Natural killer cell (primary cell): Measurements from ENCODE around the gene KRTAP1-5. TPM values are rescaled to one million over a fixed set of nuclear protein-coding genes. Genes with fewer than 3 reads are reported as not detected.

Experiments
- ATAC-seq, 3 donors: fragments of 150-1000 bp in 2 of 3; fragments of 200-7000 bp in 1 of 3; cut with Tn5 transposase; 1 replicate in 1 of 3; 2 replicates in 2 of 3; pipeline ENCODE4 v1.10.0; 2021; ENCODE audit warnings: mild to moderate bottlenecking in 2 of 3, moderate library complexity in 2 of 3
- DNase-seq, 2 donors: peaks; one replicate each; pipeline versions ENCODE4 v3.0.0 to v3.0.0-alpha.2; 2013 to 2021; ENCODE audit warnings: mixed read lengths in 1 of 2
- H3K27ac ChIP-seq: one replicate; pipeline ENCODE4 v1.5.1; 2013; ENCODE audit warnings: mild to moderate bottlenecking, low read length
- H3K27me3 ChIP-seq: one replicate; pipeline ENCODE4 v1.6.1; 2013; ENCODE audit warnings: low read length; ENCODE audit not compliant: control insufficient read depth, insufficient read depth
- H3K36me3 ChIP-seq: one replicate; pipeline ENCODE4 v1.6.1; 2013; ENCODE audit warnings: low read length; ENCODE audit not compliant: control insufficient read depth, insufficient read depth
- H3K4me1 ChIP-seq: one replicate; pipeline ENCODE4 v1.6.1; 2013; ENCODE audit warnings: low read length; ENCODE audit not compliant: control insufficient read depth, insufficient read depth
- H3K4me3 ChIP-seq: one replicate; pipeline ENCODE4 v1.5.1; 2013; ENCODE audit warnings: low read length
- H3K9me3 ChIP-seq: one replicate; pipeline ENCODE4 v1.6.1; 2013; ENCODE audit warnings: low read length; ENCODE audit not compliant: control insufficient read depth, insufficient read depth
- H3K27ac Mint-ChIP-seq, 2 donors: one replicate each; pipeline ENCODE4 v1.8.0; 2022; ENCODE audit warnings: mild to moderate bottlenecking in 2 of 2, mixed read lengths in 2 of 2, moderate library complexity in 1 of 2
- H3K27me3 Mint-ChIP-seq, 2 donors: one replicate each; pipeline ENCODE4 v1.8.0; 2022; ENCODE audit warnings: low read depth in 2 of 2, mixed read lengths in 2 of 2
- H3K36me3 Mint-ChIP-seq: one replicate; pipeline ENCODE4 v1.8.0; 2022; ENCODE audit warnings: mixed read lengths
- H3K4me1 Mint-ChIP-seq, 2 donors: one replicate each; pipeline ENCODE4 v1.8.0; 2022; ENCODE audit warnings: mixed read lengths in 2 of 2
- H3K4me3 Mint-ChIP-seq: one replicate; pipeline ENCODE4 v1.8.0; 2022; ENCODE audit warnings: mild to moderate bottlenecking, moderate library complexity, mixed read lengths
- H3K9me3 Mint-ChIP-seq, 2 donors: one replicate each; pipeline ENCODE4 v1.8.0; 2022; ENCODE audit warnings: mixed read lengths in 2 of 2
- WGBS: methylation state at CpG from one replicate; pipeline ENCODE4 v1.1.7; 2013; ENCODE audit warnings: missing lambda C conversion rate; ENCODE audit not compliant: insufficient coverage; 5-methylcytosine and 5-hydroxymethylcytosine counted together
- intact Hi-C: fragments of 100-400 bp; cut with micrococcal nuclease; formaldehyde crosslinking; loops from one replicate; pipeline ENCODE4 v1.14.2; 2022
- total RNA-seq, 4 donors: library from RNA; stranded (reverse); fragments of 120-200 nt in 1 of 4; gene quantifications; one replicate each; pipeline versions ENCODE4 v1.2.3 to v1.2.4, GENCODE V29; 2013 to 2022
- TF ChIP-seq, protein P1 (sequence below): fragments of 200-600 bp; IDR thresholded peaks from one replicate; pipeline ENCODE4 v1.8.0; 2022; ENCODE audit warnings: antibody characterized with exemption

The KRTAP1-5 gene, protein sequence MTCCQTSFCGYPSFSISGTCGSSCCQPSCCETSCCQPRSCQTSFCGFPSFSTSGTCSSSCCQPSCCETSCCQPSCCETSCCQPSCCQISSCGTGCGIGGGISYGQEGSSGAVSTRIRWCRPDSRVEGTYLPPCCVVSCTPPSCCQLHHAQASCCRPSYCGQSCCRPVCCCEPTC
- not detected for total RNA-seq
- total RNA-seq (2013) = not detected

DNA sequence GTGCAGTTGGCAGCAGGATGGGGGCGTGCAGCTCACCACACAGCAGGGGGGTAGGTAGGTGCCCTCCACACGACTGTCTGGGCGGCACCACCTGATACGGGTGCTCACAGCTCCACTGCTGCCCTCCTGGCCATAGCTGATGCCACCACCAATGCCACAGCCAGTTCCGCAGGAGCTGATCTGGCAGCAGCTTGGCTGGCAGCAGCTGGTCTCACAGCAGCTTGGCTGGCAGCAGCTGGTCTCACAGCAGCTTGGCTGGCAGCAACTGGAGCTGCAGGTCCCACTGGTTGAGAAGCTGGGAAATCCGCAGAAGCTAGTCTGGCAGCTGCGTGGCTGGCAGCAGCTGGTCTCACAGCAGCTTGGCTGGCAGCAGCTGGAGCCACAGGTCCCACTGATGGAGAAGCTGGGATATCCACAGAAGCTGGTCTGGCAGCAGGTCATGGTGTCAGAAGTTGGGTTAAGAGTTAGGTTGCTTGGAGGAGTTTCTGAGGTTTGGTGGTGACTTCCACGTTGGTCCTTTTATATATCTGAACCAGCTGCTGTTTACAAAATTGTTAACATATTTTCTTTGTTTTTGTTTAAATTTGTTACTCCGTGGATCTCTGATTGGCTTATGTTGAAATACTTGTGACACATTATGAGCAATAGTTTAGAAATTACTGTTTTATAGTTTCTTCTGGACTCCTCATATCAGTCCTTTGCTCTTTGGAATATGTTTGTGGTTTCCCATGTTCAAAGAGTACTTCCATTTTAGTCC is at the start of gene KRTAP1-5:
KRTAP1-5 (minus strand) TSS at position 494 of the 757 bp plus-strand sequence; CDS start at position 441, 53 bp downstream.
- intact Hi-C loops = no loop called here

DNA sequence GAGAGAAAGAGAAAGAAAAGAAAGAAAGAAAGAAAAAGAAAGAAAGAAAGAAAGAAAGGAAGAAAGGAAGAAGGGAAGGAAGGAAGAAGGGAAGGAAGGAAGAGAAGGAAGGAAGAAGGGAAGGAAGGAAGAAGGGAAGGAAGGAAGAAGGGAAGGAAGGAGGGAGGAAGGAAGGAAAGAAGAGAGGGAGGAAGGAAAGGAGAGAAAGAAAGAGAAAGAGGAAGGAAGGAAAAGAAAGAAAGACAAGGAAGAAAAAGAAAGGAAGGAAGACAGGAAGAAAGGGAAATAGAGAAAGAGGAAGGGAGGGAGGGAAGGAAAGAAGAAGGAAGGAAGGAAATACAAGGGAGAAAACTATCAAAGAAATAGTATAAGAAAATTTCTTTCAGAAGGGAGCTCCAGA is 49.8 kb upstream of the KRTAP1-5 start:
- Mint-ChIP-seq H3K27ac (no peak overlapping the region), H3K4me3 (no peak overlapping the region), H3K27me3 (peaks cover 30 to 42% of the 10 kb centered on the region in 2 donors), H3K4me1 (no peaks in the 10 kb centered on the region), H3K9me3 (no peaks in the 10 kb centered on the region), H3K36me3 (no peaks in the 10 kb centered on the region)
- H3K4me3 ChIP-seq = no peak overlapping the region
- H3K27ac ChIP-seq = no peak overlapping the region
- no peak for DNase-seq
- H3K27me3 ChIP-seq = peaks cover 8% of the 10 kb centered on the region
- H3K4me1 ChIP-seq = no peaks in the 10 kb centered on the region
- TF ChIP-seq, protein P1, sequence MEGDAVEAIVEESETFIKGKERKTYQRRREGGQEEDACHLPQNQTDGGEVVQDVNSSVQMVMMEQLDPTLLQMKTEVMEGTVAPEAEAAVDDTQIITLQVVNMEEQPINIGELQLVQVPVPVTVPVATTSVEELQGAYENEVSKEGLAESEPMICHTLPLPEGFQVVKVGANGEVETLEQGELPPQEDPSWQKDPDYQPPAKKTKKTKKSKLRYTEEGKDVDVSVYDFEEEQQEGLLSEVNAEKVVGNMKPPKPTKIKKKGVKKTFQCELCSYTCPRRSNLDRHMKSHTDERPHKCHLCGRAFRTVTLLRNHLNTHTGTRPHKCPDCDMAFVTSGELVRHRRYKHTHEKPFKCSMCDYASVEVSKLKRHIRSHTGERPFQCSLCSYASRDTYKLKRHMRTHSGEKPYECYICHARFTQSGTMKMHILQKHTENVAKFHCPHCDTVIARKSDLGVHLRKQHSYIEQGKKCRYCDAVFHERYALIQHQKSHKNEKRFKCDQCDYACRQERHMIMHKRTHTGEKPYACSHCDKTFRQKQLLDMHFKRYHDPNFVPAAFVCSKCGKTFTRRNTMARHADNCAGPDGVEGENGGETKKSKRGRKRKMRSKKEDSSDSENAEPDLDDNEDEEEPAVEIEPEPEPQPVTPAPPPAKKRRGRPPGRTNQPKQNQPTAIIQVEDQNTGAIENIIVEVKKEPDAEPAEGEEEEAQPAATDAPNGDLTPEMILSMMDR = peak; percentile 13
- intact Hi-C loops = no loop called here
- no peaks in the 10 kb centered on the region for H3K36me3 ChIP-seq
- no peak for ATAC-seq
- no peaks in the 10 kb centered on the region for H3K9me3 ChIP-seq

More for the DNA sequence above, at the start of gene KRTAP1-5:
- H3K36me3 Mint-ChIP-seq = no peaks in the 10 kb centered on the region
- no peaks in the 10 kb centered on the region for H3K4me1 Mint-ChIP-seq
- H3K36me3 ChIP-seq = no peaks in the 10 kb centered on the region
- no peaks in the 10 kb centered on the region for H3K9me3 Mint-ChIP-seq
- H3K4me3 Mint-ChIP-seq = no peak within 1 kb of the TSS
- DNase-seq (no peak), ATAC-seq (no peak)
- H3K4me1 ChIP-seq = no peaks in the 10 kb centered on the region
- peaks cover 24 to 48% of the 10 kb centered on the region in 2 donors for H3K27me3 Mint-ChIP-seq
- H3K27ac ChIP-seq = no peak within 1 kb of the TSS
- no peak within 1 kb of the TSS for H3K4me3 ChIP-seq
- 79% methylated on average over 8 of the region's 9 CpGs for WGBS
- no peaks in the 10 kb centered on the region for H3K27me3 ChIP-seq
- no peaks in the 10 kb centered on the region for H3K9me3 ChIP-seq
- no peak within 1 kb of the TSS for H3K27ac Mint-ChIP-seq
- TF ChIP-seq, protein P1 = no peak

DNA sequence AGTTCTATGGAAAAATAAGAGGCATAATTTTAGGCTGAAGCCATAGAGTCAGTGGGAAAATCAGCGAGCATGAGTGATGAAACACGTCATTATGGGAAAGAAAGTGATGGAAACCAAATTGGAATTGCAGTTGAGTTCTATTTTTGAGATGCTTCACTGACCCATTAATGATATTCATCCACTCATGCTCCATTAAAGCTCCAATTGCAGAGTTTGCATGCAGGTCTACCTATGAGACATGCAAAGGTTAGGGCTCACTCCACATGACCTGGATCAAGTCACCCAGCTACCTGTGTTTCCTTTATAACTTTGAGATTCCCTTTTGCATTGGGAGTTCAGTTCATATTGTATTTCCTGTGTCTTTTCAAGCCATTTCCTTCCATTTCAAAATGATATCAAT is 46.7 kb upstream of the KRTAP1-5 start:
- Histone ChIP-seq H3K27me3 (peaks cover 8% of the 10 kb centered on the region), H3K27ac (no peak overlapping the region), H3K36me3 (no peaks in the 10 kb centered on the region), H3K4me3 (no peak overlapping the region), H3K9me3 (no peaks in the 10 kb centered on the region), H3K4me1 (no peaks in the 10 kb centered on the region)
- Mint-ChIP-seq H3K4me1 (no peaks in the 10 kb centered on the region), H3K4me3 (no peak overlapping the region), H3K27ac (no peak overlapping the region), H3K27me3 (peaks cover 20 to 28% of the 10 kb centered on the region in 2 donors), H3K36me3 (no peaks in the 10 kb centered on the region), H3K9me3 (no peaks in the 10 kb centered on the region)
- no peak for ATAC-seq
- no peak for DNase-seq
- 91% methylated on average over 2 of the region's 2 CpGs for WGBS
- TF ChIP-seq, protein P1 = no peak
- intact Hi-C loops = no loop called here
